Pericardium fibroblast (primary cell): Measurements from ENCODE around the gene OCSTAMP. TPM values are rescaled to one million over a fixed set of nuclear protein-coding genes. Genes with fewer than 3 reads are reported as not detected.

Experiments
- total RNA-seq: library from RNA; depleted of rRNA; stranded (reverse); fragments of >200 nt; gene quantifications from 2 replicates; pipeline ENCODE4 v1.2.3, GENCODE V29; 2015

OCSTAMP gene
- total RNA-seq = not detected in 2 replicates

DNA sequence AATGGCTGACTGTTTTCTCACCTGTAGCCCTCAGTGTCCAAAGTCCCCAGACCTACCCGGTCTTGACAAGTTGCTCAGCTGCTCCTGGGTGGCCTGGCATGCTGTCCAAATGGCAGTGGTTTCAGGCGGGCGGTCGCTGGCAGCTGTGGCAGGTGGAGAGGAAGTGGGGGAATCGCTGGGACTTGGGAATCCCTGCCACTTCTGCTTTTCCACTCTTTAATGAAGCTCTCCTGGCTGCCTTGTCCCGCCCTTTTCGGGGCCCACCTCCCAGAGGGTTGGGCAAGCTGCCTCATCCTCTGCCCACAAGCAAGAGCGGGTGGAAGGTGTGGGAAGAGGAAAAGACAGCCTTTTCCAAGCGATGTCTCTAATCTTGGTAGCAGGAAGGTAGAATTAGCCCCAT, at the start of gene OCSTAMP:
TSS of gene OCSTAMP (minus strand) at position 194 of the 400 bp plus-strand sequence. CDS start at position 100, 94 bp downstream.

GRCh38 chr20:46512943-46513844, 37.3 kb downstream of the OCSTAMP start, which contains the start of gene ZNF334:
ZNF334 (minus strand) TSS chr20:46513559; CDS start chr20:46512102, 1,457 bp downstream.

Other genes with a start within 250 kb of the OCSTAMP start
- gene CDH22, start 242.2 kb downstream of the OCSTAMP start, total RNA-seq = not detected in 2 replicates
- gene ELMO2, start 144.0 kb downstream of the OCSTAMP start, total RNA-seq = 35.4 and 40.7 TPM in 2 replicates
- 2.0 and 5.4 TPM in 2 replicates for gene ZNF334, start 37.1 kb downstream of the OCSTAMP start, total RNA-seq
- 1.5 and 6.9 TPM in 2 replicates for gene SLC13A3, start 100.8 kb upstream of the OCSTAMP start, total RNA-seq
- gene TP53RK, start 138.8 kb upstream of the OCSTAMP start, total RNA-seq = 15.9 and 25.7 TPM in 2 replicates
- 30.7 and 43.6 TPM in 2 replicates for gene SLC2A10, start 159.0 kb upstream of the OCSTAMP start, total RNA-seq